Testis (tissue), 2 donors: ENCODE measurements around the gene ULBP3.

ENCODE experiments used
- POLR2A ChIP-seq: fragments of 450-650 bp; IDR thresholded peaks from one replicate; pipeline ENCODE4 v1.6.1; 2017; ENCODE audit warnings: antibody characterized with exemption, mild to moderate bottlenecking, moderate library complexity
- TF ChIP-seq, protein P1 (sequence below), 3 experiments: fragments of 450-650 bp in 2 of 3; fragments of 200-600 bp in 1 of 3; sonication (generic) in 1 of 3; IDR thresholded peaks; one replicate each; pipeline ENCODE4 v1.5.1; 2016 to 2019; ENCODE audit warnings: antibody characterized with exemption in 3 of 3, mild to moderate bottlenecking in 2 of 3, moderate library complexity in 1 of 3

DNA sequence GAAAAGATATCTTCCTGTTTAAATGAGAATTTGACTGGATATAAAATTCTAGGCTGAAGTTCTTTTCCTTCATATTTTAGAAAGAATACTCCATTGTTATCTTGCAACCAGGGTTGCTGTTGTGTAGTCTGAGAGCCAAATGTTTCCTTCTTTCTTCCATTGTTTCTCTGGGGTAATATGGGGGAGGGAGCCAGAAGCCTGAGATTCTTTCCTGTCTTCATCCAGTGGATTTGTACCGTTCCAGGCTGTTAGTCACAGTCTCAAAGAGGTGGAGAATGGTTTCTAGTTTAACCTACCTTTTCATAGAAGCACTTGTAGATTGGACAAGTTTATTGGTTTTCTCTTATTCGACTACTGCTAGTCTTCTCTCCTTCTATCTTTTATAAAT is 6.1 kb upstream of the ULBP3 start:
- TF ChIP-seq, protein P1, sequence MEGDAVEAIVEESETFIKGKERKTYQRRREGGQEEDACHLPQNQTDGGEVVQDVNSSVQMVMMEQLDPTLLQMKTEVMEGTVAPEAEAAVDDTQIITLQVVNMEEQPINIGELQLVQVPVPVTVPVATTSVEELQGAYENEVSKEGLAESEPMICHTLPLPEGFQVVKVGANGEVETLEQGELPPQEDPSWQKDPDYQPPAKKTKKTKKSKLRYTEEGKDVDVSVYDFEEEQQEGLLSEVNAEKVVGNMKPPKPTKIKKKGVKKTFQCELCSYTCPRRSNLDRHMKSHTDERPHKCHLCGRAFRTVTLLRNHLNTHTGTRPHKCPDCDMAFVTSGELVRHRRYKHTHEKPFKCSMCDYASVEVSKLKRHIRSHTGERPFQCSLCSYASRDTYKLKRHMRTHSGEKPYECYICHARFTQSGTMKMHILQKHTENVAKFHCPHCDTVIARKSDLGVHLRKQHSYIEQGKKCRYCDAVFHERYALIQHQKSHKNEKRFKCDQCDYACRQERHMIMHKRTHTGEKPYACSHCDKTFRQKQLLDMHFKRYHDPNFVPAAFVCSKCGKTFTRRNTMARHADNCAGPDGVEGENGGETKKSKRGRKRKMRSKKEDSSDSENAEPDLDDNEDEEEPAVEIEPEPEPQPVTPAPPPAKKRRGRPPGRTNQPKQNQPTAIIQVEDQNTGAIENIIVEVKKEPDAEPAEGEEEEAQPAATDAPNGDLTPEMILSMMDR (IDR thresholded peaks at IDR 0.05) = no peak
- no peak for TF ChIP-seq POLR2A
